Mucosa of descending colon (tissue), 3 donors: ENCODE results near the gene DISP2. TPM values are rescaled to one million over a fixed set of nuclear protein-coding genes. Genes with fewer than 3 reads are reported as not detected.

Source experiments
- ATAC-seq: fragments of 200-7000 bp; cut with Tn5 transposase; one replicate; pipeline ENCODE4 v1.9.1; 2020; ENCODE audit warnings: mild to moderate bottlenecking, moderate library complexity
- DNase-seq, 3 donors: peaks; one replicate each; pipeline ENCODE4 v3.0.0-alpha.2; 2020
- H3K36me3 ChIP-seq: fragments of 200-600 bp; one replicate; pipeline ENCODE4 v1.8.0; 2021; ENCODE audit warnings: low read depth, mild to moderate bottlenecking
- H3K4me1 ChIP-seq: fragments of 200-600 bp; one replicate; pipeline ENCODE4 v1.8.0; 2021; ENCODE audit warnings: low read depth, mild to moderate bottlenecking
- H3K4me3 ChIP-seq: fragments of 200-600 bp; one replicate; pipeline ENCODE4 v1.8.0; 2021; ENCODE audit warnings: mild to moderate bottlenecking
- H3K9me3 ChIP-seq: fragments of 200-600 bp; one replicate; pipeline ENCODE4 v1.8.0; 2021; ENCODE audit warnings: mild to moderate bottlenecking
- CTCF ChIP-seq: fragments of 200-600 bp; IDR thresholded peaks from one replicate; pipeline ENCODE4 v1.8.0; 2022; ENCODE audit warnings: antibody characterized with exemption, mild to moderate bottlenecking
- intact Hi-C, 2 donors: fragments of 100-400 bp; cut with DNase I in 1 of 2; cut with micrococcal nuclease in 1 of 2; formaldehyde crosslinking; loops; one replicate each; pipeline versions ENCODE4 v1.11.0 to v1.11.1; 2022; cut with DNase I, micrococcal nuclease
- total RNA-seq, 3 donors: library from RNA; stranded (reverse); fragmentation: NEBNext Ultra II Directional in 2 of 3; extraction: Animal tissue kit (Norgen Biotek cat#: 25700) in 2 of 3; gene quantifications; one replicate each; pipeline versions ENCODE4 v1.2.1 to v1.2.4, GENCODE V29; 2021 to 2023
- donor health status: DM: no; HTN: no; CAD: no; lungs with moderate emphysema.
- donor health status: DM: no; HTN: no; CAD: no.
- donor health status: DM: no; HTN: yes; CAD: no.

DISP2 gene
- total RNA-seq, 3 donors from 2014 or later = 5.1 to 23.4 (median 16.1) TPM

- H3K4me3 ChIP-seq = no peak overlapping the region
- intact Hi-C loops = no loop called here
- no peak for TF ChIP-seq CTCF
Observed at GRCh38 chr15:40397688-40398412, 39.8 kb downstream of the DISP2 start.

GRCh38 chr15:40398413-40398873 lies 40.4 kb downstream of the DISP2 start:
- ATAC-seq (peak; percentile 72), DNase-seq (peak in 1 of 3 donors; percentile 32)
- Histone ChIP-seq H3K36me3 (no peaks in the 10 kb centered on the region), H3K4me3 (no peak overlapping the region), H3K4me1 (no peaks in the 10 kb centered on the region), H3K9me3 (no peaks in the 10 kb centered on the region)
- TF ChIP-seq CTCF = no peak
- intact Hi-C loops = no loop called here

More at GRCh38 chr15:40397688-40398412, 39.8 kb downstream of the DISP2 start:
- ATAC-seq (no peak), DNase-seq (no peak)
- Histone ChIP-seq H3K9me3 (no peaks in the 10 kb centered on the region), H3K36me3 (no peaks in the 10 kb centered on the region), H3K4me1 (no peaks in the 10 kb centered on the region)

DNA sequence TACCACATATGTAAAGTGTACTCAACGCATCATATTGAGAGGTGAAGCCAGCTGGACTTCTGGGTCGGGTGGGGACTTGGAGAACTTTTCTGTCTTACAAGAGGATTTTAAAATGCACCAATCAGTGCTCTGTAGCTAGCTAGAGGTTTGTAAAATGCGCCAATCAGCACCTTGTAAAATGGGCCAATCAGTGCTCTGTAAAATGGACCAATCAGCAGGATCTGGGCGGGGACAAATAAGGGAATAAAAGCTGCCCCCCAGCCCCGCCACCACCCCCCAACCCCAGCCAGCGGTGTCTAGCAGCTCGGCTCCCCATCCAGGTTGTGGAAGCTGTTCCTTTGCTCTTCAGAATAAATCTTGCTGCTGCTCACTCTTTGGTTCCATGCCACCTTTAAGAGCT lies 41.4 kb downstream of the DISP2 start:
- no peak for TF ChIP-seq CTCF
- Histone ChIP-seq H3K9me3 (no peaks in the 10 kb centered on the region), H3K36me3 (no peaks in the 10 kb centered on the region), H3K4me1 (no peaks in the 10 kb centered on the region), H3K4me3 (no peak overlapping the region)
- intact Hi-C loops = no loop called here
- no peak for ATAC-seq
- DNase-seq = no peak

DNA sequence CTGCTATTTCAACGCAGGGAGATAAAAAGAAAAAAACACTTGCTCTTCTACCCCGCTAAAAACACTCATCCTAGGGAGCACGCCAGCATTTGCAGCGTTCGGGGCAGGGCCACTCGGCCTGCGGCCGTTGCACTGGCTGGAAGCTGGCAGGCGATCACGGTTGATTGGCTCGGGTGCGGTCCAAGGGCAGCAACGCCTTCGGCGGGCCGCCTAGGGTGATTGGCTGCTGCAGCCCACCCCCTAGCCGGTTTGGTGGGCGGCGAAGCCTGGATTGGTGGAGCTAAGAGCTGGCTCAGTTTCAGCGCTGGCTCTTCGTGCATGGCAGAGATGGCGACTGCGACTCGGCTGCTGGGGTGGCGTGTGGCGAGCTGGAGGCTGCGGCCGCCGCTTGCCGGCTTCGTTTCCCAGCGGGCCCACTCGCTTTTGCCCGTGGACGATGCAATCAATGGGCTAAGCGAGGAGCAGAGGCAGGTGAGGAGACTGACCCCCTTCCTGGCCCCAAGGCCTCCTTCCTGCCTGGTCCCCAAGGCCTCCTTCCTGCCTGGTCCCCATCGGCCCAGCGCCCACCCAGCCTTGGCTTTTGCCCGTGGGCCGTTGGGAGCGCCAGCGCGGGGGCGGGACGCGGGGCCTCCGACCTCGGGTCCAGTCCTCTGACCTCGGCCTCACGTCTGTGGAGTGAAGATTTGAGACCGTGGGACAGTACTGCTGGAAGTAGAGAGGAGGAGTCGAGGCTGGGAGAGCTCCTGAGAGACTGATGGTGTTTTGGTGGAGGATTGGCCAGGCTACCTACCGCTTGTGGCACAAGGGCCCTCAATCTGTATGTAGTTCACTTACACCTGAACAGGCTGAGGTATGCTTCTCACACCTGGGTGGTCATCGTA lies 47.7 kb downstream of the DISP2 start, which contains the start of gene IVD:
Gene IVD, plus strand, starts transcription at position 295 of the 881 bp plus-strand sequence. Its CDS starts 33 bp downstream, at position 328.
- intact Hi-C loops = no loop called here
- TF ChIP-seq CTCF = no peak

DNA sequence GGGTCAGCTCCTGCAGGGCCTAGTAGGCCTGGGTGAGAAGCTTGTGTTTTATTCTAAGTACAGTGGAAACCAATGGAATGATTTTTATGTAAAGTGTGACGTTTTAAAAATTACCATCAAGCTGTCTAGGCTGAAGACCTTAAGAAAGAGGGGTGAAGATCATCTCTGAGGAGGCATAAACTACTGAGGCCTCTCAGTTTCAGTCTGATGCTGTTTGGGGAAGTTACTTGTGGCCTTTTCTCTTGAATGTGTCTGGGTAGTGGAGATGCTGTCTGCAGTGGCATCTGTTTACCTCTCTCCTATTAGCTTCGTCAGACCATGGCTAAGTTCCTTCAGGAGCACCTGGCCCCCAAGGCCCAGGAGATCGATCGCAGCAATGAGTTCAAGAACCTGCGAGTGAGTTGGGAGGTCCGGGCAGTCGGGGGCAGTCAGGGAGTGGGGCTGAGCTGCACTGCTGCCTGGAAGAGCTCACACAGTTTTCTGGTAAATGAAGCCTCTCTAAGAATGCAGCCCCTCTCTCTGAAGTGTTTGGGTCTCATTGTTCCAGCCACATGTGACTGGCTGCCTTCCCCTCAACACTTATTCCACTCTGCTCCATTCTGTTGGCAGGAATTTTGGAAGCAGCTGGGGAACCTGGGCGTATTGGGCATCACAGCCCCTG lies 49.4 kb downstream of the DISP2 start:
- TF ChIP-seq CTCF = no peak
- no peak for DNase-seq
- H3K4me3 ChIP-seq = no peak overlapping the region
- ATAC-seq = no peak
- H3K9me3 ChIP-seq = no peaks in the 10 kb centered on the region
- no peaks in the 10 kb centered on the region for H3K36me3 ChIP-seq
- intact Hi-C loops = no loop called here
- H3K4me1 ChIP-seq = peaks cover 23% of the 10 kb centered on the region

More for the DNA sequence above, 47.7 kb downstream of the DISP2 start, which contains the start of gene IVD:
- peak within 1 kb of the TSS; percentile 56 for H3K4me3 ChIP-seq
- DNase-seq (peak; percentile 95 to 96 (median 96)), ATAC-seq (peak; percentile 99)
- no peaks in the 10 kb centered on the region for H3K36me3 ChIP-seq
- H3K9me3 ChIP-seq = no peaks in the 10 kb centered on the region
- peaks cover 18% of the 10 kb centered on the region for H3K4me1 ChIP-seq
